Keratinocyte (primary cell): ENCODE data around the gene HSF4.

Experiments used
- CTCF ChIP-seq, 3 experiments: IDR thresholded peaks in 1 of 3; conservative IDR thresholded peaks in 1 of 3; optimal IDR thresholded peaks in 1 of 3; 2 replicates in 2 of 3; 3 replicates in 1 of 3; pipeline versions ENCODE3 to v1.5.1; 2011; ENCODE audit warnings: low read length in 3 of 3, mild to moderate bottlenecking in 3 of 3, moderate library complexity in 2 of 3, control low read depth in 1 of 3, inconsistent platforms in 1 of 3; ENCODE audit not compliant: insufficient read depth in 2 of 3; ENCODE audit errors: extremely low read depth in 1 of 3
- EZH2 ChIP-seq: IDR thresholded peaks from one replicate; pipeline ENCODE4 v1.6.1; 2012; ENCODE audit warnings: inconsistent platforms, mild to moderate bottlenecking, low read length, moderate library complexity

- TF ChIP-seq CTCF (optimal IDR thresholded peaks at IDR 0.05 in 1 of 3, IDR thresholded peaks at IDR 0.05 in 1 of 3, conservative IDR thresholded peaks at IDR 0.05 in 1 of 3; ENCODE audit: extremely low read depth in 1 of 3, insufficient read depth in 2 of 3, low read length in 3 of 3): no peak
- no peak for TF ChIP-seq EZH2
These were observed 35.9 kb downstream of the HSF4 start for GRCh38 chr16:67200491-67200890.
